Inferior parietal cortex (tissue), 1 donor: ENCODE data around the gene KIF1B.

Source experiments
- DNase-seq: peaks from one replicate; pipeline ENCODE4 v3.0.0-alpha.2; 2016; ENCODE audit errors: extremely low spot score

Gene KIF1B

GRCh38 chr1:10337436-10337835 lies 127.1 kb downstream of the KIF1B start:
- no peak for DNase-seq

GRCh38 chr1:10338047-10338446 lies 127.7 kb downstream of the KIF1B start:
- peak; percentile 70 for DNase-seq

- DNase-seq: no peak
Measured at GRCh38 chr1:10338611-10339010, 128.2 kb downstream of the KIF1B start.

- DNase-seq: no peak
Measured at GRCh38 chr1:10339036-10339567, 128.7 kb downstream of the KIF1B start.

GRCh38 chr1:10339815-10340214 lies 129.4 kb downstream of the KIF1B start:
- DNase-seq: peak; percentile 86

- DNase-seq: no peak
Measured at GRCh38 chr1:10340930-10341590, 130.7 kb downstream of the KIF1B start.

- DNase-seq: no peak
Measured at GRCh38 chr1:10347109-10347508, 136.7 kb downstream of the KIF1B start.

- DNase-seq: no peak
Measured at GRCh38 chr1:10353282-10353681, 142.9 kb downstream of the KIF1B start.

- DNase-seq: no peak
Measured at GRCh38 chr1:10353693-10354092, 143.3 kb downstream of the KIF1B start.

GRCh38 chr1:10360045-10360444 lies 149.7 kb downstream of the KIF1B start:
- DNase-seq: no peak

GRCh38 chr1:10361515-10361914 lies 151.1 kb downstream of the KIF1B start:
- no peak for DNase-seq

GRCh38 chr1:10368194-10368593 lies 157.8 kb downstream of the KIF1B start:
- DNase-seq: no peak

- DNase-seq: no peak
Measured at GRCh38 chr1:10374442-10374860, 164.1 kb downstream of the KIF1B start.

- peak; percentile 80 for DNase-seq
Measured at GRCh38 chr1:10377365-10378029, 167.1 kb downstream of the KIF1B start.

GRCh38 chr1:10378081-10378841 lies 167.9 kb downstream of the KIF1B start:
- DNase-seq: no peak

GRCh38 chr1:10379101-10379620 lies 168.8 kb downstream of the KIF1B start:
- no peak for DNase-seq

- no peak for DNase-seq
Measured at GRCh38 chr1:10379676-10380075, 169.3 kb downstream of the KIF1B start.

- no peak for DNase-seq
Measured at GRCh38 chr1:10380594-10381275, 170.4 kb downstream of the KIF1B start.

GRCh38 chr1:10383630-10384029 lies 173.3 kb downstream of the KIF1B start:
- DNase-seq: no peak

GRCh38 chr1:10384219-10384618 lies 173.8 kb downstream of the KIF1B start:
- DNase-seq: no peak

- DNase-seq: no peak
Measured at GRCh38 chr1:10386761-10387676, 176.6 kb downstream of the KIF1B start.
